ENCODE results near the gene ARHGAP23.

DNA sequence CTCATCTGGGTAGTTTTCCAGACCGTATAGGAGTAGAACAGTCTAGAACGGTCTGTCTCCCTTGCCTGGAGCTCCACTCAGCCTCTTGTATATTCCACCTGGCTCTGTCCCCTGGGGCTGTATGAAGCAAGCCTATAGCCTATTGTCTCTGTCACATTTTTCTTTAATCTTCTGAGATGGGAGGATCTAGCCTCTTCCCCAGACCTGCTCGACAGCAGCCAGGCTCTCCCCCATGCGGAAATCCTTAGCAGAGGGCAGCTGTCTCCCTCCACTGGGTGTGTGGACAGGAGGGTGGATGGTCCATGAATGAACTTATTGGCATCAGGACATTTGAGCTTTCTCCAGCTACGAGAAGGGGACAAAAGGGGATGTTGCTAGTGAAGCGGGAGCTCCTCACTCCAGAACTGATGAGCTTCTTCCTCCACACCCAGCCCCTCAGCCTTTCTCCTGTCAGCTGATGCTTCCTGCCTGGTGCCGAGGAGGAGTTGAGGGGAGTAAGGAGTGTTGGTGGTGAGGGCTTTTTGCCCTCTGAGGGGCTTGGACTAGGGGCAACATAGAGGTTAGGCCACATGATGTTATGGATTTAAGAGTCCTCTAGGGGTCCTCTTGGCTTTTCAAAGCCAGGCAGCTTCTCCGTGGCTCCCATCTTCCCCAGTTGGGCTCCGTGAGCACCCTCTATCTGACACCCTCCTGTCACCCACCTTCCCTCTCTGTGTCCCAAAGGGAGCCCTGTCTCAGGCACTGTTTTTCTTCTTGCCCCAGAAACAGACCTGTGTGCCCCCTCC is 28.0 kb downstream of the ARHGAP23 start:
- TF ChIP-seq, protein P1, sequence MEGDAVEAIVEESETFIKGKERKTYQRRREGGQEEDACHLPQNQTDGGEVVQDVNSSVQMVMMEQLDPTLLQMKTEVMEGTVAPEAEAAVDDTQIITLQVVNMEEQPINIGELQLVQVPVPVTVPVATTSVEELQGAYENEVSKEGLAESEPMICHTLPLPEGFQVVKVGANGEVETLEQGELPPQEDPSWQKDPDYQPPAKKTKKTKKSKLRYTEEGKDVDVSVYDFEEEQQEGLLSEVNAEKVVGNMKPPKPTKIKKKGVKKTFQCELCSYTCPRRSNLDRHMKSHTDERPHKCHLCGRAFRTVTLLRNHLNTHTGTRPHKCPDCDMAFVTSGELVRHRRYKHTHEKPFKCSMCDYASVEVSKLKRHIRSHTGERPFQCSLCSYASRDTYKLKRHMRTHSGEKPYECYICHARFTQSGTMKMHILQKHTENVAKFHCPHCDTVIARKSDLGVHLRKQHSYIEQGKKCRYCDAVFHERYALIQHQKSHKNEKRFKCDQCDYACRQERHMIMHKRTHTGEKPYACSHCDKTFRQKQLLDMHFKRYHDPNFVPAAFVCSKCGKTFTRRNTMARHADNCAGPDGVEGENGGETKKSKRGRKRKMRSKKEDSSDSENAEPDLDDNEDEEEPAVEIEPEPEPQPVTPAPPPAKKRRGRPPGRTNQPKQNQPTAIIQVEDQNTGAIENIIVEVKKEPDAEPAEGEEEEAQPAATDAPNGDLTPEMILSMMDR (IDR thresholded peaks at IDR 0.05 in 2 of 3, conservative IDR thresholded peaks at IDR 0.05 in 1 of 3; ENCODE audit: control insufficient read depth in 2 of 3, extremely low read depth in 1 of 3, insufficient read depth in 1 of 3, low read depth in 3 of 3, low read length in 3 of 3), result peak in 1 of 3 experiments; percentile 24; a peak in 1 of 6 replicates
- TF ChIP-seq POLR2AphosphoS5 (IDR thresholded peaks at IDR 0.05; ENCODE audit: low read length) (no peak), MXI1 (IDR thresholded peaks at IDR 0.05; ENCODE audit: low read depth, low read length) (no peak), YY1 (IDR thresholded peaks at IDR 0.05; ENCODE audit: low read depth, low read length) (no peak)
